Vagina (tissue), 2 donors: ENCODE data around the gene SLC26A4.

Source experiments
- POLR2AphosphoS5 ChIP-seq, 2 donors: sonication (generic); formaldehyde crosslinking; IDR thresholded peaks; one replicate each; pipeline ENCODE4 v1.9.0; 2017; ENCODE audit warnings: antibody characterized with exemption in 2 of 2, mild to moderate bottlenecking in 2 of 2, low read depth in 1 of 2; ENCODE audit not compliant: insufficient read depth in 1 of 2
- TF ChIP-seq, protein P1 (sequence below), 3 experiments: fragments of 450-650 bp in 2 of 3; fragments of 200-600 bp in 1 of 3; sonication (generic) in 1 of 3; IDR thresholded peaks; one replicate each; pipeline ENCODE4 v1.5.1; 2017 to 2019; ENCODE audit warnings: antibody characterized with exemption in 3 of 3, mild to moderate bottlenecking in 2 of 3, moderate library complexity in 2 of 3

DNA sequence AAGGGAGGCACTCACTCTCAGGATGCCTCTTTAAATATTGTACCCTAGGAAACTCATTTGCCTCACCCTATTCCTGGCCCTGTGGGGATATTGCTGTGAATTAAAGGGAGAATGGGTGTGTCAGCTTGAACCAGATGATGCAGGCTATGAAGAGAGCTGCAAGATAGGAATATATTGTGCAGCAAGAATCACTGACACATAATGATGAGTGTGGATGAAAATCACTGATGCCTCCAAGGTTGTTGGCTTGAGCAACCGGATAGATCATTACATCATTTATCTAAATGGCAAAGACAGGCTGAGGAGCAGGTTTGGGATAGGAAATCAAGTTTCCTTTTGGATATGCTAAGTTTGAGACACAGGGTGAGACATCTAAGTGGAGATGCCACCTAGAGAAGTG, 6.2 kb downstream of the SLC26A4 start:
- TF ChIP-seq POLR2AphosphoS5 (IDR thresholded peaks at IDR 0.05; ENCODE audit: insufficient read depth in 1 of 2, low read depth in 1 of 2), result no peak
- TF ChIP-seq, protein P1, sequence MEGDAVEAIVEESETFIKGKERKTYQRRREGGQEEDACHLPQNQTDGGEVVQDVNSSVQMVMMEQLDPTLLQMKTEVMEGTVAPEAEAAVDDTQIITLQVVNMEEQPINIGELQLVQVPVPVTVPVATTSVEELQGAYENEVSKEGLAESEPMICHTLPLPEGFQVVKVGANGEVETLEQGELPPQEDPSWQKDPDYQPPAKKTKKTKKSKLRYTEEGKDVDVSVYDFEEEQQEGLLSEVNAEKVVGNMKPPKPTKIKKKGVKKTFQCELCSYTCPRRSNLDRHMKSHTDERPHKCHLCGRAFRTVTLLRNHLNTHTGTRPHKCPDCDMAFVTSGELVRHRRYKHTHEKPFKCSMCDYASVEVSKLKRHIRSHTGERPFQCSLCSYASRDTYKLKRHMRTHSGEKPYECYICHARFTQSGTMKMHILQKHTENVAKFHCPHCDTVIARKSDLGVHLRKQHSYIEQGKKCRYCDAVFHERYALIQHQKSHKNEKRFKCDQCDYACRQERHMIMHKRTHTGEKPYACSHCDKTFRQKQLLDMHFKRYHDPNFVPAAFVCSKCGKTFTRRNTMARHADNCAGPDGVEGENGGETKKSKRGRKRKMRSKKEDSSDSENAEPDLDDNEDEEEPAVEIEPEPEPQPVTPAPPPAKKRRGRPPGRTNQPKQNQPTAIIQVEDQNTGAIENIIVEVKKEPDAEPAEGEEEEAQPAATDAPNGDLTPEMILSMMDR (IDR thresholded peaks at IDR 0.05), result no peak
